22Rv1 (cell line): ENCODE data around the gene NFASC.

Source experiments
- ZFX ChIP-seq: fragments of 450-650 bp; IDR thresholded peaks from 2 replicates; pipeline ENCODE4 v1.6.1; 2017; ENCODE audit warnings: antibody characterized with exemption, borderline replicate concordance
- TF ChIP-seq, protein P1 (sequence below): fragments of 450-650 bp; IDR thresholded peaks from 2 replicates; pipeline ENCODE4 v1.5.1; 2017; ENCODE audit warnings: mild to moderate bottlenecking

DNA sequence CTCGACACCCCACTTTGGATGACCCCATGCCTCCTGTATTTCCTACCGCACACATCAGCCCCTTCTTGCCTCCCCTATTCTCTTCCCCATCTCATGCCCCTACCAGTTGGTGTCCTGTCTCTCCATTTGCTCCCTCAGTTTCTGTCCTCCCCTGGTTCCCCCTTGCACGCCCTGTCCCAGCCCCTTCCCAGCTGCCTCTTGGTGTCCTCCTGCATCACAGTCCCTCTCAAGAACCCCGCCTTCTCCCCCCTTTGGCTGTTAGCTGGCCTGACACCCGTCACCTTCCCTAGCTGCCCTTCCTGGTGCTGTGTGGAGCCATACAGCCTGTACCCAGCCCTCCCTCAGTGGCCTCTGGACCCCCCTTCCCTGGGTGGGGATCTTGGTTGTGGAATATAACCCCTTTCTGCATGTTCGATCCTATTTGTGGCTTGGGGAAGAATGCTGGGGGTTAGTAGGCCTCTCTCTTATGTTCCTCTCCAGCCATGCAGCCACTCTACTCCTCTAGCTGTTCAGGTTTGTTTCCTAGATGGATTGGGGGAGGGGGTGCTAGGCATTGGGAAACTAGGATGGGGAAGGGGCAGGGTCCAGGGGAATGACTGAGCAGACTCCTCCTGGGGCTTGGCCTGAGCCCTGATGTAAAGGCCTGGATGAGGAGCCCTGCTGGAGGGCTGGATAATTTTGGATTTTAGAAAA, 41.4 kb upstream of the NFASC start:
- TF ChIP-seq, protein P1, sequence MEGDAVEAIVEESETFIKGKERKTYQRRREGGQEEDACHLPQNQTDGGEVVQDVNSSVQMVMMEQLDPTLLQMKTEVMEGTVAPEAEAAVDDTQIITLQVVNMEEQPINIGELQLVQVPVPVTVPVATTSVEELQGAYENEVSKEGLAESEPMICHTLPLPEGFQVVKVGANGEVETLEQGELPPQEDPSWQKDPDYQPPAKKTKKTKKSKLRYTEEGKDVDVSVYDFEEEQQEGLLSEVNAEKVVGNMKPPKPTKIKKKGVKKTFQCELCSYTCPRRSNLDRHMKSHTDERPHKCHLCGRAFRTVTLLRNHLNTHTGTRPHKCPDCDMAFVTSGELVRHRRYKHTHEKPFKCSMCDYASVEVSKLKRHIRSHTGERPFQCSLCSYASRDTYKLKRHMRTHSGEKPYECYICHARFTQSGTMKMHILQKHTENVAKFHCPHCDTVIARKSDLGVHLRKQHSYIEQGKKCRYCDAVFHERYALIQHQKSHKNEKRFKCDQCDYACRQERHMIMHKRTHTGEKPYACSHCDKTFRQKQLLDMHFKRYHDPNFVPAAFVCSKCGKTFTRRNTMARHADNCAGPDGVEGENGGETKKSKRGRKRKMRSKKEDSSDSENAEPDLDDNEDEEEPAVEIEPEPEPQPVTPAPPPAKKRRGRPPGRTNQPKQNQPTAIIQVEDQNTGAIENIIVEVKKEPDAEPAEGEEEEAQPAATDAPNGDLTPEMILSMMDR: no peak
- TF ChIP-seq ZFX: no peak
